Measurements from ENCODE around the gene OR5H14. TPM values are rescaled to one million over a fixed set of nuclear protein-coding genes. Genes with fewer than 3 reads are reported as not detected.

OR5H14 gene
- total and polyA plus RNA-seq, 2 donors from 2014 or later: not detected

DNA sequence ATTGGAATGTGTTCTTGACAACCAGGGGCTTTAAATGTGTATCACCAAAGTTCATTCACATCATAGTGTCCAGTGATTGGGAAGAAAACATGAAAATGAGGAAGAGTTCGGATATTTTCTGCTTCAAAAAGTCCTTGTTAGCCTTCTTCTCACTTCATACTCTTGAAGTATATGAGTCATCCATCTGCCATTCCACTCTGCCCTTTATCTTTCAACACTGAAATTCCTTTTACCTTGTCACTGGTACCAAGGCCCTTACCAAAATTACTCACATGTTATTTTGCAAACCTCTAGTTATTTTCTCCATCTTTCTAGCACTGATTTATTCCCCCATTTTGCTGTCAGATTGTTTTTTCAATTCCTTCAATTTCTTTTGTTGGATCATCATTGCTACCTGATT is 51.7 kb downstream of the OR5H14 start:
- FAIRE-seq: no peak
- Histone ChIP-seq H3K27me3 (ENCODE audit: control insufficient read depth, insufficient read depth, low read length) (no peaks in the 10 kb centered on the region), H3K36me3 (ENCODE audit: control insufficient read depth in 2 of 3, insufficient read depth in 3 of 3, low read length in 3 of 3) (no peaks in the 10 kb centered on the region), H3K9ac (ENCODE audit: low read length in 3 of 3) (no peak overlapping the region), H3K9me3 (ENCODE audit: control insufficient read depth in 2 of 3, insufficient read depth in 1 of 3, low read length in 3 of 3) (no peaks in the 10 kb centered on the region), H3K27ac (ENCODE audit: low read depth in 2 of 2, low read length in 2 of 2) (no peak overlapping the region), H3K4me3 (ENCODE audit: low read length in 3 of 3) (no peak overlapping the region), H3K4me1 (ENCODE audit: control insufficient read depth in 2 of 3, insufficient read depth in 2 of 3, low read depth in 1 of 3, low read length in 3 of 3) (no peaks in the 10 kb centered on the region)
- TF ChIP-seq, protein P1, sequence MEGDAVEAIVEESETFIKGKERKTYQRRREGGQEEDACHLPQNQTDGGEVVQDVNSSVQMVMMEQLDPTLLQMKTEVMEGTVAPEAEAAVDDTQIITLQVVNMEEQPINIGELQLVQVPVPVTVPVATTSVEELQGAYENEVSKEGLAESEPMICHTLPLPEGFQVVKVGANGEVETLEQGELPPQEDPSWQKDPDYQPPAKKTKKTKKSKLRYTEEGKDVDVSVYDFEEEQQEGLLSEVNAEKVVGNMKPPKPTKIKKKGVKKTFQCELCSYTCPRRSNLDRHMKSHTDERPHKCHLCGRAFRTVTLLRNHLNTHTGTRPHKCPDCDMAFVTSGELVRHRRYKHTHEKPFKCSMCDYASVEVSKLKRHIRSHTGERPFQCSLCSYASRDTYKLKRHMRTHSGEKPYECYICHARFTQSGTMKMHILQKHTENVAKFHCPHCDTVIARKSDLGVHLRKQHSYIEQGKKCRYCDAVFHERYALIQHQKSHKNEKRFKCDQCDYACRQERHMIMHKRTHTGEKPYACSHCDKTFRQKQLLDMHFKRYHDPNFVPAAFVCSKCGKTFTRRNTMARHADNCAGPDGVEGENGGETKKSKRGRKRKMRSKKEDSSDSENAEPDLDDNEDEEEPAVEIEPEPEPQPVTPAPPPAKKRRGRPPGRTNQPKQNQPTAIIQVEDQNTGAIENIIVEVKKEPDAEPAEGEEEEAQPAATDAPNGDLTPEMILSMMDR (IDR thresholded peaks at IDR 0.05; ENCODE audit: borderline replicate concordance, extremely low read depth, insufficient read depth): no peak
- DNase-seq: no peak
- intact Hi-C loops (cut with DNase I): no loop called here

Other genes with a start within 250 kb of the OR5H14 start
- 26.7 TPM for gene RIOX2, start 175.0 kb upstream of the OR5H14 start, total RNA-seq
- gene RIOX2, start 175.0 kb upstream of the OR5H14 start, polyA plus RNA-seq (ENCODE audit: insufficient read depth, low read depth, low replicate concordance): 19.8 TPM
- gene GABRR3, start 112.2 kb upstream of the OR5H14 start, total RNA-seq: not detected
- gene GABRR3, start 112.2 kb upstream of the OR5H14 start, polyA plus RNA-seq (ENCODE audit: insufficient read depth, low read depth, low replicate concordance): not detected
- not detected for gene OR5AC2, start 60.3 kb upstream of the OR5H14 start, total RNA-seq
- not detected for gene OR5AC2, start 60.3 kb upstream of the OR5H14 start, polyA plus RNA-seq (ENCODE audit: insufficient read depth, low read depth, low replicate concordance)
- not detected for gene OR5H1, start 16.8 kb upstream of the OR5H14 start, total RNA-seq
- not detected for gene OR5H1, start 16.8 kb upstream of the OR5H14 start, polyA plus RNA-seq (ENCODE audit: insufficient read depth, low read depth, low replicate concordance)
- gene OR5H15, start 19.2 kb downstream of the OR5H14 start, total RNA-seq: not detected
- gene OR5H15, start 19.2 kb downstream of the OR5H14 start, polyA plus RNA-seq (ENCODE audit: insufficient read depth, low read depth, low replicate concordance): not detected
- gene OR5H6, start 116.8 kb downstream of the OR5H14 start, total RNA-seq: not detected
- not detected for gene OR5H6, start 116.8 kb downstream of the OR5H14 start, polyA plus RNA-seq (ENCODE audit: insufficient read depth, low read depth, low replicate concordance)
- not detected for gene OR5H2, start 135.0 kb downstream of the OR5H14 start, total RNA-seq
- not detected for gene OR5H2, start 135.0 kb downstream of the OR5H14 start, polyA plus RNA-seq (ENCODE audit: insufficient read depth, low read depth, low replicate concordance)
- not detected for gene OR5K4, start 206.4 kb downstream of the OR5H14 start, total RNA-seq
- gene OR5K4, start 206.4 kb downstream of the OR5H14 start, polyA plus RNA-seq (ENCODE audit: insufficient read depth, low read depth, low replicate concordance): not detected
- not detected for gene OR5K3, start 243.2 kb downstream of the OR5H14 start, total RNA-seq
- not detected for gene OR5K3, start 243.2 kb downstream of the OR5H14 start, polyA plus RNA-seq (ENCODE audit: insufficient read depth, low read depth, low replicate concordance)